AG04449 (cell line): ENCODE results near the gene SMOC2.

ENCODE experiments used
- CTCF ChIA-PET: fragments of 350-600 bp; formaldehyde crosslinking; extraction: SDS; loops from one replicate; lab custom pipeline; 2021; ENCODE audit warnings: antibody characterized with exemption; lab: Yijun Ruan, JAX
- POLR2A ChIA-PET: fragments of 400-600, 350-600 bp; formaldehyde crosslinking; extraction: SDS; loops from one replicate; lab custom pipeline; 2020; ENCODE audit warnings: antibody characterized with exemption, inconsistent platforms; lab: Yijun Ruan, JAX
- DNase-seq: peaks from one replicate; pipeline ENCODE4 v3.0.0-alpha.2; 2010; ENCODE audit warnings: low read depth, low spot score
- H3K4me3 ChIP-seq: 2 replicates; pipeline ENCODE4 v1.5.1; 2011; ENCODE audit warnings: low read depth, mild to moderate bottlenecking, control low read depth, low read length
- TF ChIP-seq, protein P1 (sequence below): IDR thresholded peaks from one replicate; pipeline ENCODE4 v1.5.1; 2011; ENCODE audit warnings: mild to moderate bottlenecking, moderate library complexity, low read length, control low read depth, inconsistent platforms; ENCODE audit not compliant: insufficient read depth; ENCODE audit errors: missing control alignments

The SMOC2 gene

DNA sequence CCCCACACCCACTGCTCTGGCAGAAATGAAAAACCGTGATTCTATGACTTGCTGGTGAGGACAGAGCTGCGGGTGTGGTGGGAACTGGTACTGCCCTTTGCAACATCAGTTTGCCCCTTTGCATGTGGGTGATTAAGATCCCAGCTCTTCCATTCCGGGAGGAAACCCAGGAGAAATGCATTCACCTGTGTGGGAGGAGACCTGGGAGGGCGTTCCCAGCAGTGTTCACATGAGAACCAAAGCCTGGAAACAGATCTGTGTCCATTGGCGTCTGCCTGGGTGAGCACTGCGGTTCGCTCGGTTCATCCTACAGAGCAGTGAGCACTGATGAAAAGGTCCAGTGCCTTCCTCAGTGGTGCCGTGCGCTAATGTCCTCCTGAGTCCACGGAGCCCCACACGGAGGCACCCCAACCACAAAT lies 89.7 kb downstream of the SMOC2 start:
- no peak for DNase-seq
- TF ChIP-seq, protein P1, sequence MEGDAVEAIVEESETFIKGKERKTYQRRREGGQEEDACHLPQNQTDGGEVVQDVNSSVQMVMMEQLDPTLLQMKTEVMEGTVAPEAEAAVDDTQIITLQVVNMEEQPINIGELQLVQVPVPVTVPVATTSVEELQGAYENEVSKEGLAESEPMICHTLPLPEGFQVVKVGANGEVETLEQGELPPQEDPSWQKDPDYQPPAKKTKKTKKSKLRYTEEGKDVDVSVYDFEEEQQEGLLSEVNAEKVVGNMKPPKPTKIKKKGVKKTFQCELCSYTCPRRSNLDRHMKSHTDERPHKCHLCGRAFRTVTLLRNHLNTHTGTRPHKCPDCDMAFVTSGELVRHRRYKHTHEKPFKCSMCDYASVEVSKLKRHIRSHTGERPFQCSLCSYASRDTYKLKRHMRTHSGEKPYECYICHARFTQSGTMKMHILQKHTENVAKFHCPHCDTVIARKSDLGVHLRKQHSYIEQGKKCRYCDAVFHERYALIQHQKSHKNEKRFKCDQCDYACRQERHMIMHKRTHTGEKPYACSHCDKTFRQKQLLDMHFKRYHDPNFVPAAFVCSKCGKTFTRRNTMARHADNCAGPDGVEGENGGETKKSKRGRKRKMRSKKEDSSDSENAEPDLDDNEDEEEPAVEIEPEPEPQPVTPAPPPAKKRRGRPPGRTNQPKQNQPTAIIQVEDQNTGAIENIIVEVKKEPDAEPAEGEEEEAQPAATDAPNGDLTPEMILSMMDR = no peak
- H3K4me3 ChIP-seq = no peak overlapping the region
- CTCF ChIA-PET = no interaction called here
- POLR2A ChIA-PET = no interaction called here

DNA sequence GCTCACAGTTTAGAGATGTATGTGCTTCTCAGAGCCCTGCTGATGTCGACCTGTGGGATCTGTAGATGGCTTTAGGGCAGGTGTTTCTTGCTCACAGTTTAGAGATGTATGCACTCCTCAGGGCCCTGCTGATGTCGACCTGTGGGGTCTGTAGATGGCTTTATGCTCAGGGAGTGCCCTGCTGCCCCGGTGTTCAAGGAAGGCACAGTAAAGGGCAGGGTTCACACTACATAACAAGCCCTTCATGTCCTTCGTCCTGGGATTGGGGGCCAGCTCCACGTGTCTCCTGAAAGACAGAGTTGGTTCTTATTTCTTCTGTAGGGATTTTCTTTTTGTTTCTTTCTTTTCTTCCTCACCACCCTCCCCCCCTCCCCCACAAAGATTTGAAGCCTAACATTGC lies 91.1 kb downstream of the SMOC2 start:
- TF ChIP-seq, protein P1 = no peak
- POLR2A ChIA-PET = no interaction called here
- DNase-seq = no peak
- CTCF ChIA-PET = no interaction called here
- H3K4me3 ChIP-seq = no peak overlapping the region

DNA sequence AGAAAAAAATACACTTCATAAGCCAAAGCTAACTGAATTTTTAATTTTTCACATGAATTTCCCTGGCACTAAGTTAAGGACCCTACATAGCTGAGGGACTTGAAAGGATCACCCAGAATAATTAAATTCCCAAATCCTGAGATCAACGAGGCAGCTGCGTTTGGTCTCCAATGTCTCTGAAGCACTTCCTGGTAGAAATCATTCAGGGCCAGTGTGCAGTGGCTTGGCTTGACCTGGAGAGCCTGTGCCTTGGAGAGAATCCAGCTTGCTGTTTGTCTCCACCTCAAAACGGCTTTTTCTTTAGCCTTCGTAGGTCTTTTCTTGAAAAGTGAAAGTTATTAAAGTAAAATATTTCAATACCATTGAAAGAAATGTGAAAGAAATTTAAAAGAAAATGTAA lies 92.4 kb downstream of the SMOC2 start:
- H3K4me3 ChIP-seq = no peak overlapping the region
- POLR2A ChIA-PET = no interaction called here
- no peak for DNase-seq
- TF ChIP-seq, protein P1 = no peak
- CTCF ChIA-PET = no interaction called here

DNA sequence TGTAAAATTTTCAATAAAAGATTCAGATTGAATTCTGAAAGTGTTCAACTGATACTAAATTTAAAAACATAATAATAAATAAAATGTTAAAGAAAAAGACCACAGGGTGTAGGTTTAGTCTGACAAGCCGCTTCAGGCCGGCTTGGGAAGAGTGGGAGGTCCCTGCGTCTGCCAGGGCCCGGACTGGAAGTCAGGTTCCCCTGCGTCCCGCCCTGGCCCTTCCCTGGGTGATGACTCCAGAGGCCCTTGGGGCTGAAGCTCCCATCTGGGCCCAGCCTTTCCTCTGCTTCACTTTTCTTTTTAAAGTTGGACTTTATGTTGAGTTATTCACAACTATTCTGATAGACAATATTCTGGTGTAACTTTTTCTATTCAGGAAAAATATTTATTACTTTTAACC lies 93.3 kb downstream of the SMOC2 start:
- TF ChIP-seq, protein P1 = no peak
- no peak overlapping the region for H3K4me3 ChIP-seq
- ChIA-PET CTCF (no interaction called here), POLR2A (no interaction called here)
- no peak for DNase-seq

DNA sequence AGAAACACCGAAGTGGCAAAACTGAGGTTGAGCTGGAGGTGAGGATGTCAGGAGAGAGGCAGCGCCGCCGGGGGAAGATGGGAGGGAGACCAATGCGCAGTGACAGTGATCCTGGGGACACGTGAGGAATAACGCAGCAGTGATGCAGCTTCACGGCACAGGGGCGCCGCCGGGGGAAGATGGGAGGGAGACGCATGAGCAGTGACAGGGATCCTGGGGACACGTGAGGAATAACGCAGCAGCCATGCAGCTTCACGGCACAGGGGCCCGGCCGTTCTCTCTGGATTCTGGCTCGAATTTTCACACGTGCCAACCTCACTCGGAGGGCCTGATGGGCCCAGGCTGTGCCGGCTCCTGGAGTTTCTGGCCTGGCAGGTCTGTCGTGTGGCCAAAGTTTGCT lies 94.7 kb downstream of the SMOC2 start:
- no peak overlapping the region for H3K4me3 ChIP-seq
- DNase-seq = no peak
- POLR2A ChIA-PET = no interaction called here
- CTCF ChIA-PET = no interaction called here
- TF ChIP-seq, protein P1 = no peak

DNA sequence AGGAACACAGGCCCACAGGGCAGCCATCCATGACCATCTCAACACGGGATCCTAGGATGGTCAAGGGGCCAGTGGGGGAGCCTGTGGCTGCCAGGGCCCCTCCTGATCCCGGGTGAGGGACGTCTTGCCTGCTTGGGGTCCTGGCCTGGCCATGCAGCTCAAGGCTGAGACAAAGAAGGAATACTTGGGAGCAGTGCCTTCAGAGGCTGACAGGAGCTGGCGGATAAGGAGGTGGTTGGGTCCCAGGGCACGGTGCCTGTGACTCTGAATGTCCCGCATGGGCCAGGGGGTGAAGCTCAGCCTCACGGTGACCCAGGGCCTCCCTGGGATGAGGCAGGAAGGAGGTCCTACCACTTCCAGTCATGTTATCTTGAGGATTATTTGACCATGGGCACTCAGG lies 95.2 kb downstream of the SMOC2 start:
- DNase-seq = no peak
- POLR2A ChIA-PET = no interaction called here
- H3K4me3 ChIP-seq = no peak overlapping the region
- CTCF ChIA-PET = no interaction called here
- TF ChIP-seq, protein P1 = no peak
